GM23248 (cell line): ENCODE results near the gene KLKB1. TPM values are rescaled to one million over a fixed set of nuclear protein-coding genes. Genes with fewer than 3 reads are reported as not detected.

Source experiments
- DNase-seq: peaks from one replicate; pipeline ENCODE4 v3.0.0-alpha.2; 2015
- H2AFZ ChIP-seq: fragments of 200-600 bp; sonication (generic); 2 replicates; pipeline ENCODE4 v1.6.1; 2016; ENCODE audit warnings: antibody characterized with exemption
- H3F3A ChIP-seq: fragments of 200-600 bp; sonication (generic); 2 replicates; pipeline ENCODE4 v1.6.1; 2016; ENCODE audit warnings: mild to moderate bottlenecking, antibody characterized with exemption, mixed run types; ENCODE audit not compliant: insufficient read depth
- H3K27ac ChIP-seq: fragments of 200-600 bp; sonication (generic); 2 replicates; pipeline ENCODE4 v1.5.1; 2016; ENCODE audit warnings: mild to moderate bottlenecking
- H3K27me3 ChIP-seq: fragments of 200-600 bp; sonication (generic); replicated peaks from 2 replicates; pipeline ENCODE4 v1.6.1; 2016; ENCODE audit warnings: mild to moderate bottlenecking; ENCODE audit not compliant: insufficient read depth
- H3K36me3 ChIP-seq: fragments of 200-600 bp; sonication (generic); 2 replicates; pipeline ENCODE4 v1.6.1; 2016; ENCODE audit warnings: low read depth, mild to moderate bottlenecking
- H3K4me1 ChIP-seq: fragments of 200-600 bp; sonication (generic); 2 replicates; pipeline ENCODE4 v1.6.1; 2016; ENCODE audit warnings: mild to moderate bottlenecking; ENCODE audit not compliant: insufficient read depth
- H3K4me2 ChIP-seq: fragments of 200-600 bp; sonication (generic); one replicate; pipeline ENCODE4 v1.6.1; 2016; ENCODE audit warnings: mild to moderate bottlenecking; ENCODE audit not compliant: unreplicated experiment
- H3K4me3 ChIP-seq: fragments of 200-600 bp; sonication (generic); 2 replicates; pipeline ENCODE4 v1.5.1; 2016; ENCODE audit warnings: mild to moderate bottlenecking
- H3K79me2 ChIP-seq: fragments of 200-600 bp; sonication (generic); 2 replicates; pipeline ENCODE4 v1.6.1; 2016; ENCODE audit warnings: mild to moderate bottlenecking; ENCODE audit not compliant: insufficient read depth
- H3K9ac ChIP-seq: fragments of 200-600 bp; sonication (generic); 2 replicates; pipeline ENCODE4 v1.6.1; 2016; ENCODE audit warnings: mild to moderate bottlenecking
- H3K9me2 ChIP-seq: fragments of 200-600 bp; sonication (generic); 2 replicates; pipeline ENCODE4 v1.6.1; 2016; ENCODE audit warnings: mixed run types, mild to moderate bottlenecking, moderate library complexity; ENCODE audit not compliant: insufficient read depth
- H3K9me3 ChIP-seq: fragments of 200-600 bp; sonication (generic); one replicate; pipeline ENCODE4 v1.6.1; 2017; ENCODE audit warnings: low read depth
- H4K20me1 ChIP-seq: fragments of 200-600 bp; sonication (generic); 2 replicates; pipeline ENCODE4 v1.6.0; 2016; ENCODE audit not compliant: insufficient read depth
- EZH2 ChIP-seq: fragments of 200-600 bp; sonication (generic); IDR thresholded peaks from 2 replicates; pipeline ENCODE4 v1.6.1; 2018; ENCODE audit warnings: antibody characterized with exemption, mild to moderate bottlenecking; ENCODE audit not compliant: insufficient read depth, poor library complexity, severe bottlenecking
- EZH2phosphoT487 ChIP-seq: fragments of 200-600 bp; sonication (generic); IDR thresholded peaks from 2 replicates; pipeline ENCODE4 v1.6.1; 2018; ENCODE audit warnings: antibody characterized with exemption, moderate library complexity, mild to moderate bottlenecking, low read depth; ENCODE audit not compliant: insufficient read depth
- WGBS, 2 experiments: methylation state at CpG; one replicate each; pipeline ENCODE4 v1.1.6; 2015 to 2017; ENCODE audit warnings: low lambda C conversion rate in 2 of 2, low coverage in 1 of 2; ENCODE audit errors: missing lambda C conversion rate in 2 of 2; 5-methylcytosine and 5-hydroxymethylcytosine counted together
- in situ Hi-C: fragments of 300-500 bp; cut with MboI; formaldehyde crosslinking; loops from 2 replicates; pipeline ENCODE4 v1.15.0; 2020
- polyA plus RNA-seq: library from polyadenylated mRNA; unstranded; fragments of >200 nt; fragmentation: Nextera tagmentation; extraction: Ambion mirVana; gene quantifications from 2 replicates; pipeline ENCODE4 v1.2.1, GENCODE V29; 2016
- total RNA-seq: library from RNA; depleted of rRNA; stranded (reverse); fragments of >200 nt; shearing (Covaris generic); gene quantifications from 2 replicates; pipeline ENCODE4 v1.2.3, GENCODE V29; 2014; rRNA removed

KLKB1 gene
- total and polyA plus RNA-seq, 2 experiments from 2014 or later: not detected

DNA sequence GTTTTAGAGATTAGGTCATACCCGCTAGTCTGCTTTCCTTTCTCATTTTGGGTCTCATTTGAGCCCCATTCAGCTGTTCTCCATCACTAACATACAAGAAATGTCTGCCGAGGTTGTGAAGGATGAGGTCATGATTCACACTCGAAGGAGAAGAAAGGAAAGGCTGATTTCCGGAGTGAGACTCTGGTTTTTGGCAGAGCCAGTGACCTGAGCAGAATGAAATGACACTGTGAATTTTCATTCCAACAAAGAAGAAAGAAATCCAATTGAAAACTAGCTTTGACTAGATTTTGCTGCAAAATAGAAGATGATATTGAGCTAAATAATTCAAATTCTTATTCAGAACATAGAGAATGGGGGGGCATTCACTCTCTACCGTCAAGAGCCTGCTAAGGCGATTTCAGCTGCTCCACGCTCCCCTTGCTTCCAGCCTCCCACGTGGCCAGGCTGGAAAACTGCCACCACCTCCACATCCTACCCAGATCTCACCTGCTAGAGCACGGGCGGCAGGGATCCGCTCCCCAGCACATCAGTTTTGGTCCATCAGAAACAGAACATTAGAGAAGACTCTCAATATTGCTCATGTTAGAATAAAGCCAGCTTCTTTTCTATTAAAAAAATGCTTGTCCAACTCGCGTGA lies 77.7 kb downstream of the KLKB1 start:
- Histone ChIP-seq H3K4me1 (no peaks in the 10 kb centered on the region), H2AFZ (no peak overlapping the region), H3F3A (no peaks in the 10 kb centered on the region), H3K9ac (no peak overlapping the region), H3K4me2 (no peak overlapping the region), H3K4me3 (no peak overlapping the region), H4K20me1 (no peaks in the 10 kb centered on the region), H3K36me3 (no peaks in the 10 kb centered on the region), H3K9me3 (no peaks in the 10 kb centered on the region), H3K27me3 (peaks cover 16% of the 10 kb centered on the region), H3K79me2 (no peaks in the 10 kb centered on the region), H3K27ac (no peak overlapping the region), H3K9me2 (no peaks in the 10 kb centered on the region)
- no peak for TF ChIP-seq EZH2
- TF ChIP-seq EZH2phosphoT487: no peak
- DNase-seq: peak; percentile 21
- 8% methylated on average over 13 of the region's 13 CpGs for WGBS, 2 experiments
- in situ Hi-C loops: no loop called here

DNA sequence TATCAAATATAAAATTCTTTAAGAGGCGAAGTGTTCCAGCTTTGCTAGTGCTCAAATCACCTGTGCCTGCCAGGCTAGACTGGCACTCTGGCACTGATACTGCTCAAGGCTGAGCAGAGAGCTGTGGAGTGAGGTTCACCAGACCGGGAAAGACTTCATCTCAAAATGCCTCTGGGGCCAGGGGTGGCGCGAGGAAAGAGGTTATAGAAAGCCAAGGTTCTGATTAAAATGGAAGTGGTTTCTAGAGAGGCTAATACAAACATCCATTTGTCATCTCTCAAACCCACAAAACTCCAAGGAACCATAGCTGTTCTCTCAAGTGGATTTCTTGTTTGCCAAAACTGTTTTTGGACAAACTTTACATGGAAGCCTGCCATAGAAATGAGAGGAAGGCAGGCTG lies 80.2 kb downstream of the KLKB1 start:
- in situ Hi-C loops: no loop called here
- no peak overlapping the region for H3K27ac ChIP-seq

GRCh38 chr4:186307916-186308315 lies 80.6 kb downstream of the KLKB1 start:
- no peak overlapping the region for H3K4me3 ChIP-seq
- H3K79me2 ChIP-seq: no peaks in the 10 kb centered on the region
- H3K4me2 ChIP-seq: no peak overlapping the region
- H4K20me1 ChIP-seq: no peaks in the 10 kb centered on the region
- WGBS, 2 experiments: 5 to 21% methylated on average over 3 of the region's 3 CpGs
- H3K4me1 ChIP-seq: no peaks in the 10 kb centered on the region
- in situ Hi-C loops: no loop called here
- H3K36me3 ChIP-seq: no peaks in the 10 kb centered on the region
- no peak overlapping the region for H3K9ac ChIP-seq
- H3K9me2 ChIP-seq: no peaks in the 10 kb centered on the region
- TF ChIP-seq EZH2: no peak
- TF ChIP-seq EZH2phosphoT487: no peak
- no peak for DNase-seq
- H3K27ac ChIP-seq: no peak overlapping the region
- no peaks in the 10 kb centered on the region for H3K27me3 ChIP-seq
- no peaks in the 10 kb centered on the region for H3F3A ChIP-seq
- no peak overlapping the region for H2AFZ ChIP-seq
- H3K9me3 ChIP-seq: no peaks in the 10 kb centered on the region

More for the DNA sequence above, 80.2 kb downstream of the KLKB1 start:
- Histone ChIP-seq H3K4me1 (no peaks in the 10 kb centered on the region), H3K9me3 (no peaks in the 10 kb centered on the region), H3F3A (no peaks in the 10 kb centered on the region), H3K4me3 (no peak overlapping the region), H4K20me1 (no peaks in the 10 kb centered on the region), H2AFZ (no peak overlapping the region), H3K36me3 (no peaks in the 10 kb centered on the region), H3K27me3 (no peaks in the 10 kb centered on the region), H3K4me2 (no peak overlapping the region), H3K9ac (no peak overlapping the region), H3K79me2 (no peaks in the 10 kb centered on the region), H3K9me2 (no peaks in the 10 kb centered on the region)
- WGBS, 2 experiments: 27 to 35% methylated on average over 4 of the region's 4 CpGs
- no peak for DNase-seq
- TF ChIP-seq EZH2phosphoT487: no peak
- TF ChIP-seq EZH2: no peak

Other genes starting within 250 kb of the KLKB1 start
- gene TLR3, start 158.4 kb upstream of the KLKB1 start, total RNA-seq: 0.38 and 0.54 TPM in 2 replicates
- 0.66 and 0.68 TPM in 2 replicates for gene TLR3, start 158.4 kb upstream of the KLKB1 start, polyA plus RNA-seq
- 0.13 and 3.4 TPM in 2 replicates for gene FAM149A, start 122.8 kb upstream of the KLKB1 start, total RNA-seq
- 0.94 and 1.2 TPM in 2 replicates for gene FAM149A, start 122.8 kb upstream of the KLKB1 start, polyA plus RNA-seq
- 15.9 and 16.3 TPM in 2 replicates for gene CYP4V2, start 35.9 kb upstream of the KLKB1 start, total RNA-seq
- gene CYP4V2, start 35.9 kb upstream of the KLKB1 start, polyA plus RNA-seq: 10.5 and 11.0 TPM in 2 replicates
- gene F11, start 38.7 kb downstream of the KLKB1 start, total RNA-seq: not detected in 2 replicates
- not detected in 2 replicates for gene F11, start 38.7 kb downstream of the KLKB1 start, polyA plus RNA-seq